ENCODE measurements around the gene PPP1R15A.
"Not testable (repeated sequence)": the region's sequence is repeated elsewhere in the genome, so short reads cannot be mapped to it uniquely, and the experiment has no call there.

PPP1R15A gene

DNA sequence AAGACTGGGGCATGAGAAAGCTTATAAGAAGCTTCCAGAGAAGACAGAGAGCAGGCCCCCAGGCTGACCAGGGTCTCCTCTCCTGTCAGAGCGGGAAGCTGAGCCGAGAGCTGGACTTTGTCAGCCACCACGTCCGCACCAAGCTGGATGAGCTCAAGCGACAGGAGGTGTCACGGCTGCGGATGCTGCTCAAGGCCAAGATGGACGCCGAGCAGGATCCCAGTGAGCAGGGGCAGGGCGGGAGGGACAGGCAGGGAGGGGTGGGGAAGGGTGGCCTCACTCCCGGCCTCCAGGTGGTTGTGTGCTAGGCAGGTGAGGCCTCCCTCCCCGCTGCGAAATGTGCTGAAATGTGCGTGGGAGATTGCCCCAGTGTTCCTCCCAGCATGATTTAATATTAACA is 33.4 kb downstream of the PPP1R15A start:
- no peak overlapping the region for H2AFZ ChIP-seq (ENCODE audit: low read depth, low read length, severe bottlenecking)
- no peaks in the 10 kb centered on the region for H4K20me1 ChIP-seq (ENCODE audit: low read depth, low read length)
- TF ChIP-seq EZH2phosphoT487 (conservative IDR thresholded peaks at IDR 0.05; ENCODE audit: low read length) = no peak
- TF ChIP-seq, protein P1, sequence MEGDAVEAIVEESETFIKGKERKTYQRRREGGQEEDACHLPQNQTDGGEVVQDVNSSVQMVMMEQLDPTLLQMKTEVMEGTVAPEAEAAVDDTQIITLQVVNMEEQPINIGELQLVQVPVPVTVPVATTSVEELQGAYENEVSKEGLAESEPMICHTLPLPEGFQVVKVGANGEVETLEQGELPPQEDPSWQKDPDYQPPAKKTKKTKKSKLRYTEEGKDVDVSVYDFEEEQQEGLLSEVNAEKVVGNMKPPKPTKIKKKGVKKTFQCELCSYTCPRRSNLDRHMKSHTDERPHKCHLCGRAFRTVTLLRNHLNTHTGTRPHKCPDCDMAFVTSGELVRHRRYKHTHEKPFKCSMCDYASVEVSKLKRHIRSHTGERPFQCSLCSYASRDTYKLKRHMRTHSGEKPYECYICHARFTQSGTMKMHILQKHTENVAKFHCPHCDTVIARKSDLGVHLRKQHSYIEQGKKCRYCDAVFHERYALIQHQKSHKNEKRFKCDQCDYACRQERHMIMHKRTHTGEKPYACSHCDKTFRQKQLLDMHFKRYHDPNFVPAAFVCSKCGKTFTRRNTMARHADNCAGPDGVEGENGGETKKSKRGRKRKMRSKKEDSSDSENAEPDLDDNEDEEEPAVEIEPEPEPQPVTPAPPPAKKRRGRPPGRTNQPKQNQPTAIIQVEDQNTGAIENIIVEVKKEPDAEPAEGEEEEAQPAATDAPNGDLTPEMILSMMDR (IDR thresholded peaks at IDR 0.05; ENCODE audit: insufficient read depth, low read length, poor library complexity, severe bottlenecking) = no peak
- no peaks in the 10 kb centered on the region for H3K9me2 ChIP-seq (replicated peaks; ENCODE audit: insufficient read depth, low read length)
- no peak overlapping the region for H3K4me3 ChIP-seq (ENCODE audit: insufficient read depth, low read length, poor library complexity, severe bottlenecking)
- H3K4me2 ChIP-seq (ENCODE audit: low read depth, low read length, poor library complexity, severe bottlenecking) = no peak overlapping the region
- H3K27me3 ChIP-seq (ENCODE audit: low read length) = no peaks in the 10 kb centered on the region
- H3F3A ChIP-seq (ENCODE audit: insufficient read depth) = peaks cover 7% of the 10 kb centered on the region
- H3K36me3 ChIP-seq (ENCODE audit: low read length) = 0 out of 2 replicates have a peak, but pooled peaks cover under 1% of the 10 kb centered on the region
- no peaks in the 10 kb centered on the region for H3K9me3 ChIP-seq (ENCODE audit: insufficient read depth, low read length)
- H3K9ac ChIP-seq (ENCODE audit: low read length) = no peak overlapping the region
- peaks cover 7% of the 10 kb centered on the region; the same call in 1 of the 2 replicates for H3K79me2 ChIP-seq (ENCODE audit: insufficient read depth, low read length)
- H3K27ac ChIP-seq (ENCODE audit: low read depth, low read length) = no peak overlapping the region

DNA sequence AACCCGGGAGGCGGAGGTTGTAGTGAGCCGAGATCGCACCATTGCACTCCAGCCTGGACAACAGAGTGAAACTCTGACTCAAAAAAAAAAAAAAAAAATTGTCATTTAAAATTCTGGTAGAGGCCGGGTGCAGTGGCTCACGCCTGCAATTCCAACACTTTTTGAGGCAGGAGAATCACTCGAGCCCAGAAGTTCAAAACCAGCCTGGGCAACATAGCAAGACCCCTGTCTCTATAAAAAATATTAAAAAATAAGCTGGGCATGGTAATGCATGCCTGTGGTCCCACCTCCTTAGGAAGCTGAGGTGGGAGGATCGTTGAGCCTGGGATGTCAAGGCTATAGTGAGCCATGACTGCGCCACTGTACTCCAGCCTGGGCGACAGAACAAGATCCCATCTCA is 34.1 kb downstream of the PPP1R15A start:
- H3F3A ChIP-seq (ENCODE audit: insufficient read depth) = peaks cover 7% of the 10 kb centered on the region
- no peaks in the 10 kb centered on the region for H3K27me3 ChIP-seq (ENCODE audit: low read length)
- no peaks in the 10 kb centered on the region for H4K20me1 ChIP-seq (ENCODE audit: low read depth, low read length)
- no peak overlapping the region for H3K27ac ChIP-seq (ENCODE audit: low read depth, low read length)
- no peak overlapping the region for H3K4me2 ChIP-seq (ENCODE audit: low read depth, low read length, poor library complexity, severe bottlenecking)
- 0 out of 2 replicates have a peak, but pooled peaks cover 3% of the 10 kb centered on the region for H3K79me2 ChIP-seq (ENCODE audit: insufficient read depth, low read length)
- H3K36me3 ChIP-seq (ENCODE audit: low read length) = 0 out of 2 replicates have a peak, but pooled peaks cover 5% of the 10 kb centered on the region
- no peak overlapping the region for H2AFZ ChIP-seq (ENCODE audit: low read depth, low read length, severe bottlenecking)
- H3K4me3 ChIP-seq (ENCODE audit: insufficient read depth, low read length, poor library complexity, severe bottlenecking) = no peak overlapping the region
- H3K9ac ChIP-seq (ENCODE audit: low read length) = no peak overlapping the region
- no peaks in the 10 kb centered on the region for H3K9me3 ChIP-seq (ENCODE audit: insufficient read depth, low read length)
- no peaks in the 10 kb centered on the region for H3K9me2 ChIP-seq (replicated peaks; ENCODE audit: insufficient read depth, low read length)
- TF ChIP-seq EZH2phosphoT487 (conservative IDR thresholded peaks at IDR 0.05; ENCODE audit: low read length) = no peak
- TF ChIP-seq, protein P1 (IDR thresholded peaks at IDR 0.05; ENCODE audit: insufficient read depth, low read length, poor library complexity, severe bottlenecking) = no peak

- Histone ChIP-seq H4K20me1 (ENCODE audit: low read depth, low read length) (no peaks in the 10 kb centered on the region), H3K79me2 (ENCODE audit: insufficient read depth, low read length) (0 out of 2 replicates have a peak, but pooled peaks cover under 1% of the 10 kb centered on the region), H3K9me3 (ENCODE audit: insufficient read depth, low read length) (no peaks in the 10 kb centered on the region), H3K36me3 (ENCODE audit: low read length) (0 out of 2 replicates have a peak, but pooled peaks cover 5% of the 10 kb centered on the region), H3K9ac (ENCODE audit: low read length) (no peak overlapping the region), H3F3A (ENCODE audit: insufficient read depth) (peaks cover 7% of the 10 kb centered on the region), H2AFZ (ENCODE audit: low read depth, low read length, severe bottlenecking) (no peak overlapping the region), H3K4me2 (ENCODE audit: low read depth, low read length, poor library complexity, severe bottlenecking) (no peak overlapping the region), H3K27me3 (ENCODE audit: low read length) (no peaks in the 10 kb centered on the region), H3K27ac (ENCODE audit: low read depth, low read length) (no peak overlapping the region), H3K4me3 (ENCODE audit: insufficient read depth, low read length, poor library complexity, severe bottlenecking) (no peak overlapping the region), H3K9me2 (replicated peaks; ENCODE audit: insufficient read depth, low read length) (no peaks in the 10 kb centered on the region)
- TF ChIP-seq, protein P1 (IDR thresholded peaks at IDR 0.05; ENCODE audit: insufficient read depth, low read length, poor library complexity, severe bottlenecking) = no peak
Observed at GRCh38 chr19:48907671-48908070, 35.5 kb downstream of the PPP1R15A start.

GRCh38 chr19:48909424-48910077 is 37.3 kb downstream of the PPP1R15A start:
- H3K27me3 ChIP-seq (ENCODE audit: low read length); H3K4me3 ChIP-seq (ENCODE audit: insufficient read depth, low read length, poor library complexity, severe bottlenecking); H4K20me1 ChIP-seq (ENCODE audit: low read depth, low read length); H3K9me3 ChIP-seq (ENCODE audit: insufficient read depth, low read length); H3K36me3 ChIP-seq (ENCODE audit: low read length); H3F3A ChIP-seq (ENCODE audit: insufficient read depth); H3K79me2 ChIP-seq (ENCODE audit: insufficient read depth, low read length); H2AFZ ChIP-seq (ENCODE audit: low read depth, low read length, severe bottlenecking); H3K9ac ChIP-seq (ENCODE audit: low read length); H3K9me2 ChIP-seq (replicated peaks; ENCODE audit: insufficient read depth, low read length): not testable (repeated sequence)
- H3K27ac ChIP-seq (ENCODE audit: low read depth, low read length) = peak overlapping the region; percentile 57
- peak overlapping the region; percentile 18 for H3K4me2 ChIP-seq (ENCODE audit: low read depth, low read length, poor library complexity, severe bottlenecking)
